Right atrium auricular region (tissue), 2 donors: ENCODE measurements around the gene PRICKLE3. TPM values are rescaled to one million over a fixed set of nuclear protein-coding genes. Genes with fewer than 3 reads are reported as not detected.

Experiments
- DNase-seq: peaks from one replicate; pipeline ENCODE4 v3.0.0-alpha.2; 2019; ENCODE audit warnings: low spot score
- H3K27ac ChIP-seq, 2 donors: fragments of 200-600 bp; sonication (generic); 1 replicate in 1 of 2; 2 replicates in 1 of 2; pipeline ENCODE4 v1.5.1; 2016 to 2019
- H3K27me3 ChIP-seq, 2 donors: fragments of 200-600 bp; sonication (generic); one replicate each; pipeline versions ENCODE4 v1.5.1 to v1.6.0; 2017 to 2019
- H3K36me3 ChIP-seq: fragments of 200-600 bp; sonication (generic); one replicate; pipeline ENCODE4 v1.5.1; 2016
- H3K4me1 ChIP-seq, 2 donors: fragments of 200-600 bp; sonication (generic); one replicate each; pipeline versions ENCODE4 v1.5.1 to v1.6.0; 2017 to 2019
- H3K4me3 ChIP-seq, 2 donors: fragments of 200-600 bp; sonication (generic); 1 replicate in 1 of 2; 2 replicates in 1 of 2; pipeline ENCODE4 v1.5.1; 2017 to 2019; ENCODE audit warnings: mild to moderate bottlenecking in 1 of 2, moderate library complexity in 1 of 2
- H3K9me3 ChIP-seq, 2 donors: fragments of 200-600 bp; sonication (generic); one replicate each; pipeline ENCODE4 v1.5.1; 2019
- total RNA-seq, 2 donors: library from RNA; depleted of rRNA; stranded (reverse); fragments of >200 nt; gene quantifications; one replicate each; pipeline ENCODE4 v1.1.0, GENCODE V29; 2016
- TF ChIP-seq, protein P1 (sequence below), 2 donors: fragments of 200-600 bp; sonication (generic); IDR thresholded peaks; one replicate each; pipeline ENCODE4 v1.5.1; 2019; ENCODE audit warnings: antibody characterized with exemption in 2 of 2

The PRICKLE3 gene
- total RNA-seq, 2 donors from 2014 or later = 7.2 to 12.7 TPM

DNA sequence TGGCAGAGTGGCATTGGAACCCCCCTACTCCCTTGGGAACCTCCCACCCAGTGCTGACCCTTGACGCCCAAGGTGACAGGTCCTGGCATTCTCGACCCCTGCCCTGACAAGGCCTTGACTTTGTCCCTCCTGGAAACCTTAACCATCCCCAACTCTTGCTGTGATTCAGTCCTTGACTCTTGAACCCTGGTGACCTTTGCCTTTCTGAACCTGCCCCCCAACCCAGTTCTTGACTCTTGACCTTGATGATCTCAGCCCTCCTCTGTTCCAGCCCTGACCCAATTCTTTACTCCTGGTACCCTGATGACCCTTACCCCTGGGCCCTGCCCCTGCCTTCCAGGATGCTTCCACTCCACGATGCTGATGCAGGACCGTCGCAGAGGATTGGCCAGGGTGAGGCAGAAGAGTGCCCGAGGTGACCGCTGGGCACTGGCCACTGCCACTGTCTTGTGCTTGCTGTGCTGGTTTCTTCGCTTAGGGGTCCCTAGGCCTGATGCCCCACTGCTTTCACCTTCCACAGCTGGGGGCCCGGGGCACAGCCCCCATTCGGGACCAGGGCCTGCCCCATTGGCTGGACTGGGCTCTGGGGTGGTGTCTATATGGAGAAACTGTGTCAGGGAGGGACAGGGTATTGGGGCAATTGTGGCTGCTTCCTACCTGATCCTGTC lies 45.3 kb upstream of the PRICKLE3 start:
- no peaks in the 10 kb centered on the region for H3K4me1 ChIP-seq
- H3K27me3 ChIP-seq = no peaks in the 10 kb centered on the region
- no peak overlapping the region for H3K27ac ChIP-seq
- H3K36me3 ChIP-seq = no peaks in the 10 kb centered on the region
- TF ChIP-seq, protein P1, sequence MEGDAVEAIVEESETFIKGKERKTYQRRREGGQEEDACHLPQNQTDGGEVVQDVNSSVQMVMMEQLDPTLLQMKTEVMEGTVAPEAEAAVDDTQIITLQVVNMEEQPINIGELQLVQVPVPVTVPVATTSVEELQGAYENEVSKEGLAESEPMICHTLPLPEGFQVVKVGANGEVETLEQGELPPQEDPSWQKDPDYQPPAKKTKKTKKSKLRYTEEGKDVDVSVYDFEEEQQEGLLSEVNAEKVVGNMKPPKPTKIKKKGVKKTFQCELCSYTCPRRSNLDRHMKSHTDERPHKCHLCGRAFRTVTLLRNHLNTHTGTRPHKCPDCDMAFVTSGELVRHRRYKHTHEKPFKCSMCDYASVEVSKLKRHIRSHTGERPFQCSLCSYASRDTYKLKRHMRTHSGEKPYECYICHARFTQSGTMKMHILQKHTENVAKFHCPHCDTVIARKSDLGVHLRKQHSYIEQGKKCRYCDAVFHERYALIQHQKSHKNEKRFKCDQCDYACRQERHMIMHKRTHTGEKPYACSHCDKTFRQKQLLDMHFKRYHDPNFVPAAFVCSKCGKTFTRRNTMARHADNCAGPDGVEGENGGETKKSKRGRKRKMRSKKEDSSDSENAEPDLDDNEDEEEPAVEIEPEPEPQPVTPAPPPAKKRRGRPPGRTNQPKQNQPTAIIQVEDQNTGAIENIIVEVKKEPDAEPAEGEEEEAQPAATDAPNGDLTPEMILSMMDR (IDR thresholded peaks at IDR 0.05) = no peak
- peaks cover 0 to 5% of the 10 kb centered on the region in 2 donors for H3K9me3 ChIP-seq
- H3K4me3 ChIP-seq = no peak overlapping the region
- DNase-seq = no peak

DNA sequence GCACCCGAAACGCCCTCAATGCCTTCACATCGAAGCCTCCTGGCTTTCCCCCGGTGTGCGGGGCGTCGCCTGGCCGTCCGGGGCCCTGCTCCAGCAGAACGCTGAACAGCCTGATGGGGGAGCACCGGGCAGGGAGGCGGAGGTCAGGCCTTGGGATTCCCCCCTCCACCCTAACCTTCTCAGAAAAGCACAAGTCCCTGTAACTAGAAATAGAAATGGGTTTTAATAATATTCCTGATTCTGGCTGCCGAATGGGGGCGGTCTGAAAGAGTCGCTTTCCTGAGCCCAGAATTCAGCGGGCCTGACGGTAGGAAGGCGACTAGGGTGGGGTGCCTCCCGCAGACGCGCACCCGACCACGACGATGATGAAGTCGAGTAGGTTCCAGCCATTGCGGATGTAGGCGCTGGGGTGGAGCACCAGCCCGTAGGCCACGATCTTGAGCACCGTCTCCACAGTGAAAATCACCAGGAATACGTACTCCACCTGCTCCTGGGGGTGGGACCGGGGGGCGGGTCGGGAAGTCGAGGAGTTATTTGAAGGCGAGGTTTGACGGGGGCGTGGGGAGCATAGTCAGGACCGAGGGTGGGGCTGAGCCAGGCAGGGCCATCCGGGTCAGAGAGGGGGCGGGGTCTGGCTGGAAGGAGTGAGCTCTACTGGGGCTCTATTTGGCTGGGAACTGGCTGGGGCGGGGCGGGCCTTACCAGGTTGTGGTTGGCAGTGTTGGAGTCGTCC lies 44.5 kb upstream of the PRICKLE3 start:
- DNase-seq = peak; percentile 66
- peaks cover 0 to 5% of the 10 kb centered on the region in 2 donors for H3K9me3 ChIP-seq
- no peaks in the 10 kb centered on the region for H3K36me3 ChIP-seq
- H3K4me3 ChIP-seq = peak overlapping the region; percentile 19 to 38
- no peaks in the 10 kb centered on the region for H3K27me3 ChIP-seq
- H3K4me1 ChIP-seq = no peaks in the 10 kb centered on the region
- peak overlapping the region in 1 of 2 donors; percentile 38 for H3K27ac ChIP-seq
- TF ChIP-seq, protein P1 (IDR thresholded peaks at IDR 0.05) = peak in 1 of 2 donors; percentile 37

DNA sequence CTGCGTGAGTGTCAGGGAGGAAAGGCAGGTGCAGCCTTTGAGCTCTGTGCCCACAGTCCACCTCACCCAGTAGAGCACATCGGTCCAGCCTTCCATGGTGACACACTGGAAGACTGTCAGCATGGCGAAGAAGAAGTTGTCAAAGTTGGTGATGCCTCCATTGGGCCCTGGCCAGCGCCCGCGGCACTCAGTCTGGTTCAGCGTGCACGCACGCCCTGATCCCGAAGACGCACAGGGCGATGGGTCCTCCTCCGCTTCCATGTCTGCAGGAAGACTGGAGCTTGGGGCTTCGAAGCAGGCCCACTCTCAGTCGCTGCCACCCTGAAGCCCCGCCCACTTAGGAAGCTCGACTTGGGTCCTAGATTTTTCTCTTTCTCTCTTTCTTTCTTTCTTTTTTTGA lies 42.0 kb upstream of the PRICKLE3 start:
- H3K4me3 ChIP-seq = no peak overlapping the region
- H3K9me3 ChIP-seq = peaks cover 0 to 5% of the 10 kb centered on the region in 2 donors
- H3K27ac ChIP-seq = no peak overlapping the region
- TF ChIP-seq, protein P1 (IDR thresholded peaks at IDR 0.05) = no peak
- DNase-seq = no peak
- H3K4me1 ChIP-seq = no peaks in the 10 kb centered on the region
- H3K36me3 ChIP-seq = no peaks in the 10 kb centered on the region
- no peaks in the 10 kb centered on the region for H3K27me3 ChIP-seq

DNA sequence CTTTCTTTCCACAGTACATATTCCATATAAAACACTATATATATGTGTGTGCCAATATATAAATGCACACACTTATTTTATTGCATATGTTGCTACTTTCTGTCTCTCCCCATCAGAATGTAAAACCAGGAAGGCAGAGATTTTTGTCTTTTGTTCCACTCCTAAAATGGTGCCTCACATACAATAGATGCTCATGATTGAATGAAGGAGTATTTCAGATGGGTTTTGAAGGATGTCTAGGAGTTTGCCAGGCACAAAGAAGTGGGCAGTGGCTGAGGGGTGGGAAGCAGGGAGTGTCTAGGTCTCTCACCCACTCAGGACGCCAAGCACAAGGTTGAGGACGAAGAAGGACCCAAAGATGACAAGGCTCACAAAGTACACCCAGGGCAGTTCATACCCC lies 41.6 kb upstream of the PRICKLE3 start:
- Histone ChIP-seq H3K4me3 (no peak overlapping the region), H3K27me3 (no peaks in the 10 kb centered on the region)
- no peak for DNase-seq

DNA sequence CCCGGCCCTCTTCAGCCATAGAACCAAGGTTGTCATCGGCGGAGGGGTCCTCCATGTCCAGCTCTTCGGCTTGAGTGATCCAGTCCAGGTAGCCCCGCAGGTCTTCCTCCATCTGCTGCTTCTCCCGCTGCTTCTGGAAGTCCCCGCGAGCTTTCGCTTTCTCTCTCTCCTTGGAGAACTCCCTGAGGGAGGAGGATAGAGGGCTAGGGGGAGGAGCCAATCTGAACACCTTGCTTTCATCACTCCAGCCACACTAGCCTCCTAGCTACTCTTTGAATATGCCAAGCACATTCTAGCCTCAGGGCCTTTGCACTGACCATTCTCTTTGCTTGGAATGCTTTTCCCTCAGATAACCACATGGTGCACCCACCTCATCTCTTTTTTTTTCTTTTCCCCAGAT lies 40.8 kb upstream of the PRICKLE3 start:
- Histone ChIP-seq H3K9me3 (peaks cover 0 to 5% of the 10 kb centered on the region in 2 donors), H3K4me3 (no peak overlapping the region), H3K4me1 (no peaks in the 10 kb centered on the region), H3K27me3 (no peaks in the 10 kb centered on the region), H3K36me3 (no peaks in the 10 kb centered on the region), H3K27ac (no peak overlapping the region)
- TF ChIP-seq, protein P1 (IDR thresholded peaks at IDR 0.05) = no peak
- DNase-seq = no peak

More for the DNA sequence above, 41.6 kb upstream of the PRICKLE3 start:
- peaks cover 0 to 5% of the 10 kb centered on the region in 2 donors for H3K9me3 ChIP-seq
- no peaks in the 10 kb centered on the region for H3K4me1 ChIP-seq
- H3K36me3 ChIP-seq = no peaks in the 10 kb centered on the region
- TF ChIP-seq, protein P1 (IDR thresholded peaks at IDR 0.05) = no peak
- H3K27ac ChIP-seq = no peak overlapping the region
